Neural progenitor cell (in vitro differentiated cells): ENCODE measurements around the gene HSPA12B.

ENCODE experiments used
- CTCF ChIP-seq: fragments of 200-600 bp; sonication (generic); IDR thresholded peaks from 2 replicates; pipeline ENCODE4 v1.5.1; 2017; ENCODE audit warnings: antibody characterized with exemption, mild to moderate bottlenecking
- EZH2 ChIP-seq: fragments of 200-600 bp; sonication (generic); IDR thresholded peaks from 2 replicates; pipeline ENCODE4 v1.6.1; 2017; ENCODE audit warnings: antibody characterized with exemption, mild to moderate bottlenecking, moderate library complexity

- TF ChIP-seq CTCF (no peak), EZH2 (no peak)
Measured at GRCh38 chr20:3800878-3801260, 68.4 kb downstream of the HSPA12B start.
